Measurements from ENCODE around the gene PPM1J.

Gene PPM1J

DNA sequence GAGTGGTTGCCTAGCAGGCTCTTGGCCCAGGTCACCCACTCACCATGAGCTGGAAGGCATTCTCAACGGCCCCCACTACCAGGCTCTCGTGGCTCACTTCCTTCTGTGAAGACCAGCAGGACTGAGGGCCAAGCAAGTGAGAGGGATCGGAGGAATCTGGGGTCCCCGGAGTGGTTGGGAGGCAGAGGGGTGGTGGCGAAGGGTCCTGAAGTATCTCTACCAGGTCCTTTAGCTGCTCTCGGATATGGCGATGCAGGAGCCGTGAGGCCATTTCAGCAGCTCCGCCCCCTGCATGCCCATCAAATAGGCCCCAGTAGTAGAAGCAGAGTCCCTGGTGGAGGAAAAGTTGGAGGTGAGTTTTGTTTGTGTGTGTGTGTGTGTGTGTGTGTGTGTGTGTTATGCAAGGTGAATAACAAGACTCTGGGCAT is 2.4 kb downstream of the PPM1J start:
- no peak for TF ChIP-seq CTCF (IDR thresholded peaks at IDR 0.05; ENCODE audit: low read depth, low read length)
- no peak for DNase-seq
- Histone ChIP-seq H3K4me3 (ENCODE audit: low read depth, low read length) (no peak overlapping the region), H3K27me3 (ENCODE audit: insufficient read depth, low read depth, severe bottlenecking) (peaks cover 12% of the 10 kb centered on the region), H3K36me3 (no peaks in the 10 kb centered on the region), H3K9me3 (ENCODE audit: severe bottlenecking) (no peaks in the 10 kb centered on the region), H3K27ac (no peak overlapping the region)

DNA sequence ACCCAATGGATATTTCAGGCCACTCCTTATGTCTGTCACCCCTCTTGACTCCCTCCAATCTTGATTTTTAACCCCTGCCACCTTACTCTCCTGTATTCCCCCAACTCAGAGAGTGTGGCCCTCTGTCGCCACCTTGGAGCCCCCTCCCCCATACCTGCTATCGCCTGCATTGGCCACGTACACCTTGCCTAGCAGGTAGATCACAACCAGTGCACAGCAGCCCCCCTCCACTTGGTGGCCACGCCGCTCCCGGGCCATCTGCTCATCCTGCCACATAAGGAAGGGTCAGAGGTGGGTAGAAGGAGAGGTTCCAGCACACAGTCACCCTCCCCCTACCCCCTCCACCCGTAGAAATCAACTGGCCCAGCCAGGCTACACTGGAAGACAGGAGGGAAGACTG is 2.9 kb downstream of the PPM1J start:
- TF ChIP-seq CTCF (IDR thresholded peaks at IDR 0.05; ENCODE audit: low read depth, low read length) = no peak
- DNase-seq = no peak

GRCh38 chr1:112711670-112712069 is 3.5 kb downstream of the PPM1J start:
- H3K4me3 ChIP-seq (ENCODE audit: low read depth, low read length) = no peak overlapping the region
- TF ChIP-seq CTCF (IDR thresholded peaks at IDR 0.05; ENCODE audit: low read depth, low read length) = no peak
- no peaks in the 10 kb centered on the region for H3K9me3 ChIP-seq (ENCODE audit: severe bottlenecking)
- H3K27me3 ChIP-seq (ENCODE audit: insufficient read depth, low read depth, severe bottlenecking) = peaks cover 12% of the 10 kb centered on the region
- no peak overlapping the region for H3K27ac ChIP-seq
- no peak for DNase-seq
- H3K36me3 ChIP-seq = no peaks in the 10 kb centered on the region

More for the DNA sequence above, 2.9 kb downstream of the PPM1J start:
- peaks cover 12% of the 10 kb centered on the region for H3K27me3 ChIP-seq (ENCODE audit: insufficient read depth, low read depth, severe bottlenecking)
- H3K4me3 ChIP-seq (ENCODE audit: low read depth, low read length) = no peak overlapping the region
- H3K27ac ChIP-seq = no peak overlapping the region
- no peaks in the 10 kb centered on the region for H3K36me3 ChIP-seq
- no peaks in the 10 kb centered on the region for H3K9me3 ChIP-seq (ENCODE audit: severe bottlenecking)

GRCh38 chr1:112711041-112711440 is 4.1 kb downstream of the PPM1J start:
- H3K9me3 ChIP-seq (ENCODE audit: severe bottlenecking) = no peaks in the 10 kb centered on the region
- H3K36me3 ChIP-seq = no peaks in the 10 kb centered on the region
- no peak overlapping the region for H3K27ac ChIP-seq
- no peak for TF ChIP-seq CTCF (IDR thresholded peaks at IDR 0.05; ENCODE audit: low read depth, low read length)
- H3K27me3 ChIP-seq (ENCODE audit: insufficient read depth, low read depth, severe bottlenecking) = peaks cover 12% of the 10 kb centered on the region
- no peak for DNase-seq
- H3K4me3 ChIP-seq (ENCODE audit: low read depth, low read length) = no peak overlapping the region

DNA sequence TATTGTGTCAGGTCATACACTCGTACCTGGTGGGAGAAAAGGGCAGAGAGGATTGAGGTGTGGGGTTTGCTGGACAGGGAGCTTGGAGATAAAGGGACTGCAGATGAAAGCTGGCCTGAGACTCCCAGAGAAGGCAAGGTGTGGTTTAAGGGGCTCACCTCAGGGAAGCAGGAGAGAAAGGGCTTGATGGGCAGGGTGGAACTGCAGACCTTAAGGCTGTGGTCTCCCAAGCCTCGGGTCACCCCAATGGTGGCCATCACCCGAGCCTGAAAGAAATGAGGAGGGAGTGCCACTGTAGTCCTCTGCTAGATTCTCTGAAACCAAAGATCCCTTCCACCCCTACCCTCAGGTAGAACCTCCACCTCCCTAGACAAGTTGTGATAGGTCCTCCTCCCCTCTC is 4.5 kb downstream of the PPM1J start:
- peaks cover 12% of the 10 kb centered on the region for H3K27me3 ChIP-seq (ENCODE audit: insufficient read depth, low read depth, severe bottlenecking)
- H3K4me3 ChIP-seq (ENCODE audit: low read depth, low read length) = no peak overlapping the region
- no peak for DNase-seq
- H3K9me3 ChIP-seq (ENCODE audit: severe bottlenecking) = no peaks in the 10 kb centered on the region
- TF ChIP-seq CTCF (IDR thresholded peaks at IDR 0.05; ENCODE audit: low read depth, low read length) = no peak
- no peak overlapping the region for H3K27ac ChIP-seq
- no peaks in the 10 kb centered on the region for H3K36me3 ChIP-seq

- TF ChIP-seq CTCF (IDR thresholded peaks at IDR 0.05; ENCODE audit: low read depth, low read length) = no peak
- Histone ChIP-seq H3K4me3 (ENCODE audit: low read depth, low read length) (no peak overlapping the region), H3K27me3 (ENCODE audit: insufficient read depth, low read depth, severe bottlenecking) (peaks cover 12% of the 10 kb centered on the region), H3K36me3 (no peaks in the 10 kb centered on the region), H3K9me3 (ENCODE audit: severe bottlenecking) (no peaks in the 10 kb centered on the region), H3K27ac (no peak overlapping the region)
- DNase-seq = no peak
Observed at GRCh38 chr1:112710159-112710558, 5.0 kb downstream of the PPM1J start.

Measured in WERI-Rb-1 (cell line).